PC-3 (cell line): ENCODE data around the gene PIH1D1. TPM values are rescaled to one million over a fixed set of nuclear protein-coding genes. Genes with fewer than 3 reads are reported as not detected.

ENCODE experiments used
- ATAC-seq: fragments of 200-7000 bp; cut with Tn5 transposase; 2 replicates; pipeline ENCODE4 v1.9.1; 2020; ENCODE audit warnings: mild to moderate bottlenecking, moderate library complexity
- BruUV-seq: library from RNA; stranded (reverse); fragments of 400-500 nt; replicated peaks from 2 replicates; lab custom pipeline; 2021; lab: Mats Ljungman, UMichigan
- CTCF ChIA-PET: fragments of 300-600 bp; sonication (Branson Sonifier 250); formaldehyde crosslinking; loops from one replicate; lab custom pipeline; 2022; ENCODE audit warnings: antibody characterized with exemption; lab: Charles Lee
- POLR2A ChIA-PET: fragments of 300-600 bp; sonication (Branson Sonifier 250); formaldehyde crosslinking; loops from one replicate; lab custom pipeline; 2022; ENCODE audit warnings: antibody characterized with exemption; ENCODE audit not compliant: unreplicated experiment; lab: Charles Lee
- DNase-seq: peaks from one replicate; pipeline ENCODE4 v3.0.0-alpha.2; 2015
- H2AFZ ChIP-seq: fragments of 300-600 bp; sonication (generic); 2 replicates; pipeline ENCODE4 v1.6.0; 2016; ENCODE audit warnings: antibody characterized with exemption, low read length
- H3F3A ChIP-seq: fragments of 300-600 bp; sonication (generic); one replicate; pipeline ENCODE4 v1.6.0; 2017; ENCODE audit warnings: antibody characterized with exemption, low read length, control low read depth, mild to moderate bottlenecking; ENCODE audit not compliant: unreplicated experiment
- H3K27ac ChIP-seq: fragments of 300-600 bp; sonication (generic); 2 replicates; pipeline ENCODE4 v1.5.1; 2016; ENCODE audit warnings: mild to moderate bottlenecking, low read length
- H3K27me3 ChIP-seq: fragments of 300-600 bp; sonication (generic); 2 replicates; pipeline ENCODE4 v1.6.1; 2016; ENCODE audit warnings: low read length, mixed read lengths
- H3K36me3 ChIP-seq: fragments of 300-600 bp; sonication (generic); 2 replicates; pipeline ENCODE4 v1.6.1; 2016; ENCODE audit warnings: low read depth, mixed run types, low read length, mixed read lengths
- H3K4me1 ChIP-seq: fragments of 300-600 bp; sonication (generic); 2 replicates; pipeline ENCODE4 v1.5.1; 2016; ENCODE audit warnings: low read length; ENCODE audit not compliant: insufficient read depth
- H3K4me2 ChIP-seq: fragments of 300-600 bp; sonication (generic); 2 replicates; pipeline ENCODE4 v1.6.0; 2016; ENCODE audit warnings: low read length
- H3K4me3 ChIP-seq: fragments of 300-600 bp; sonication (generic); 2 replicates; pipeline ENCODE4 v1.5.1; 2016; ENCODE audit warnings: mild to moderate bottlenecking, low read length, mixed read lengths
- H3K79me2 ChIP-seq: fragments of 300-600 bp; sonication (generic); 2 replicates; pipeline ENCODE4 v1.6.1; 2017; ENCODE audit warnings: low read length, mixed read lengths
- H3K9ac ChIP-seq: fragments of 300-600 bp; sonication (generic); 2 replicates; pipeline ENCODE4 v1.6.0; 2016; ENCODE audit warnings: mild to moderate bottlenecking, low read length
- H3K9me2 ChIP-seq: fragments of 300-600 bp; sonication (generic); replicated peaks from 2 replicates; pipeline ENCODE4 v1.6.1; 2016; ENCODE audit warnings: mixed run types, low read length, mixed read lengths
- H3K9me3 ChIP-seq: fragments of 300-600 bp; sonication (generic); 2 replicates; pipeline ENCODE4 v1.6.1; 2016; ENCODE audit warnings: low read length, mixed read lengths
- H4K20me1 ChIP-seq: fragments of 300-600 bp; sonication (generic); 2 replicates; pipeline ENCODE4 v1.6.1; 2016; ENCODE audit warnings: low read length, mixed read lengths
- EZH2 ChIP-seq: fragments of 300-600 bp; sonication (generic); IDR thresholded peaks from one replicate; pipeline ENCODE4 v1.6.1; 2017; ENCODE audit warnings: antibody characterized with exemption, mild to moderate bottlenecking, low read length; ENCODE audit not compliant: unreplicated experiment
- EZH2phosphoT487 ChIP-seq: fragments of 300-600 bp; sonication (generic); IDR thresholded peaks from 2 replicates; pipeline ENCODE4 v1.6.1; 2018; ENCODE audit warnings: mild to moderate bottlenecking, antibody characterized with exemption, low read length, borderline replicate concordance
- intact Hi-C: fragments of 100-400 bp; cut with micrococcal nuclease; formaldehyde crosslinking; loops from 2 replicates; pipeline ENCODE4 v1.9.0; 2023
- total RNA-seq: library from RNA; depleted of rRNA; stranded (reverse); fragments of >200 nt; gene quantifications from 2 replicates; pipeline ENCODE4 v1.2.3, GENCODE V29; 2014
- TF ChIP-seq, protein P1 (sequence below): fragments of 300-600 bp; sonication (generic); conservative IDR thresholded peaks from 2 replicates; pipeline ENCODE4 v1.5.1; 2017; ENCODE audit warnings: antibody characterized with exemption, low read depth, mild to moderate bottlenecking, low read length

PIH1D1 gene
- total RNA-seq, 1 experiment from 2014 or later, result 171 TPM

DNA sequence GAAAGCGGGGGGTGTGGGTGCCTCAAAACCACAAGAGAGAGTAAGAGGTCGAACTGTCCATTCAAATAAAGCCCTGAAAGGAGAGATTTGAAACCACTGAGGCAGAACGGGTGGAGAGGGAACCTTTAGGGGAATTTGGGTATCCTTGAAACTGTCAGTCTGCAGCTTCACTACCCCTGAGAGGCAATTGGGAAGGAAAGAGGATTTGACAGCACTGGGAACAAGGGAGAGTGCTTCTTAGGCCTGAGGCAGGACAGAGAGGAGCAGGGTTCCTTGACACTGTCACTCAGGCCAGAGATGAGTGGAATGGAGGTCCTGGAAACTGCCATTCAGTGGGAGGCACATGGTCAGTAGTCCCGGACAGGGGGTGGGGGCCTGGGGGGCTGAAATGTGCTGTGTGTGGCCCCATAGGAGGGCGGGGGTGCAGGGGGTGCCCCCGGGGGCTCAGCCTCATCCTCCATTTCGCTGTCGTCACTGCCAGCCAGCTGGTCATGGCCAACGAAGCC lies 21.4 kb downstream of the PIH1D1 start:
- no TSS peak for BruUV-seq
- H3K27me3 ChIP-seq, result peaks cover 36% of the 10 kb centered on the region
- TF ChIP-seq EZH2phosphoT487, result no peak
- TF ChIP-seq EZH2, result no peak
- TF ChIP-seq, protein P1, sequence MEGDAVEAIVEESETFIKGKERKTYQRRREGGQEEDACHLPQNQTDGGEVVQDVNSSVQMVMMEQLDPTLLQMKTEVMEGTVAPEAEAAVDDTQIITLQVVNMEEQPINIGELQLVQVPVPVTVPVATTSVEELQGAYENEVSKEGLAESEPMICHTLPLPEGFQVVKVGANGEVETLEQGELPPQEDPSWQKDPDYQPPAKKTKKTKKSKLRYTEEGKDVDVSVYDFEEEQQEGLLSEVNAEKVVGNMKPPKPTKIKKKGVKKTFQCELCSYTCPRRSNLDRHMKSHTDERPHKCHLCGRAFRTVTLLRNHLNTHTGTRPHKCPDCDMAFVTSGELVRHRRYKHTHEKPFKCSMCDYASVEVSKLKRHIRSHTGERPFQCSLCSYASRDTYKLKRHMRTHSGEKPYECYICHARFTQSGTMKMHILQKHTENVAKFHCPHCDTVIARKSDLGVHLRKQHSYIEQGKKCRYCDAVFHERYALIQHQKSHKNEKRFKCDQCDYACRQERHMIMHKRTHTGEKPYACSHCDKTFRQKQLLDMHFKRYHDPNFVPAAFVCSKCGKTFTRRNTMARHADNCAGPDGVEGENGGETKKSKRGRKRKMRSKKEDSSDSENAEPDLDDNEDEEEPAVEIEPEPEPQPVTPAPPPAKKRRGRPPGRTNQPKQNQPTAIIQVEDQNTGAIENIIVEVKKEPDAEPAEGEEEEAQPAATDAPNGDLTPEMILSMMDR, result no peak
- H3K27ac ChIP-seq, result no peak overlapping the region
- H2AFZ ChIP-seq, result no peak overlapping the region
- ChIA-PET POLR2A (no interaction called here), CTCF (no interaction called here)
- H3K4me2 ChIP-seq, result no peak overlapping the region
- 0 out of 2 replicates have a peak, but pooled peaks cover 8% of the 10 kb centered on the region for H3K4me1 ChIP-seq
- no peaks in the 10 kb centered on the region for H3K36me3 ChIP-seq
- H3K79me2 ChIP-seq, result no peaks in the 10 kb centered on the region
- no peak overlapping the region for H3K9ac ChIP-seq
- no peaks in the 10 kb centered on the region for H3F3A ChIP-seq
- H3K9me2 ChIP-seq, result no peaks in the 10 kb centered on the region
- DNase-seq, result no peak
- intact Hi-C loops, result no loop called here
- H4K20me1 ChIP-seq, result no peaks in the 10 kb centered on the region
- no peaks in the 10 kb centered on the region for H3K9me3 ChIP-seq
- no peak overlapping the region for H3K4me3 ChIP-seq
- ATAC-seq, result no peak

DNA sequence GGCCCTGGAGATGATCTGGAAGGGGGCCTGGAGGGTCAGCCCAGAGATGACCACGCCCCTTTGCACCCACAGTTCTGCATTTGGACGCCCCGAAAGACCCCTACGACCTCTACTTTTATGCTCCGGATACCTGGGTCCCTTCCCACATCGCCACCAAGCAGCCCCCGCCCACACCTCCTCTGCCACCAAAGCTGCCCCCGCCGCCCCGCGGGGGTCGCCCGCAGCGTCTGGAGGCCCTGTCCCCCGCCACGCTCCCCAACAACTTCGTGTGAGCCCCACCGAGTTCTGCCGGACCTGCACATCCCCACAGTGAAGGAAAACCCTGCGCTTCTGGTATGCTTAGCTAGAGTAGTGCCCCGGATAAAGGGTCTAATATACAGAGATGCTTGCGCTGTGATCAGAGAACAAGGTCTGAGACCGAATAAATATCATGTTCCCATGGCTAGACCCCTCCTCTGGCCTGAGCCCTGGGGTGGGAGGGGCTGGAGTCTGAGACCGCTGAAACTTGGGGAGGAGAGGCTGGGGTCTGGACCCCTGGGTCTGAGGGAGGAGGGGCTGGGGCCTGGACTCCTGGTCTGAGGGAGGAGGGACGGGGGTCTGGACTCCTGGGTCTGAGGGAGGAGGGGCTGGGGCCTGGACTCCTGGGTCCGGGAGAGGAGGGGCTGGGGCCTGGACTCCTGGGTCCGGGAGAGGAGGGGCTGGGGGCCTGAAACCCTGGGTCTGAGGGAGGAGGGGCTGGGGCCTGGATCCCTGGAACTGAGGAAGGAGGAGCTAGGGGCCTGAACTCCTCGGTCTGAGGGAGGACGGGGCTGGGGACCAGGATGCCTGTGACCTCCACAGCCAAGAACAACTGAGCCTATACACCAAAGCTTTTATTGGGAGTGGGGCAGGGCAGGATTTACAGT lies 22.8 kb downstream of the PIH1D1 start:
- BruUV-seq, result no TSS peak
- Histone ChIP-seq H2AFZ (peak overlapping the region; percentile 85), H3K9me2 (no peaks in the 10 kb centered on the region), H3K36me3 (no peaks in the 10 kb centered on the region), H3K9me3 (no peaks in the 10 kb centered on the region), H3F3A (no peaks in the 10 kb centered on the region), H3K27me3 (peaks cover 51% of the 10 kb centered on the region), H3K79me2 (no peaks in the 10 kb centered on the region), H3K27ac (no peak overlapping the region), H3K4me1 (0 out of 2 replicates have a peak, but pooled peaks cover 8% of the 10 kb centered on the region), H3K9ac (no peak overlapping the region), H3K4me3 (peak overlapping the region; percentile 55), H3K4me2 (peak overlapping the region; percentile 87), H4K20me1 (no peaks in the 10 kb centered on the region)
- no peak for DNase-seq
- intact Hi-C loops, result no loop called here
- no peak for ATAC-seq
- POLR2A ChIA-PET, result no interaction called here
- CTCF ChIA-PET, result no interaction called here
- TF ChIP-seq EZH2phosphoT487 (no peak), EZH2 (no peak)
- TF ChIP-seq, protein P1, result no peak
